GM23338 (cell line): Measurements from ENCODE around the gene TADA2A.

Experiments used
- CREB1 ChIP-seq: fragments of 250-450 bp; sonication (Bioruptor Pico); IDR thresholded peaks from 2 replicates; pipeline ENCODE4 v1.5.0; 2020; ENCODE audit warnings: low read depth, mild to moderate bottlenecking, moderate library complexity
- EZH2 ChIP-seq: fragments of 200-600 bp; sonication (generic); IDR thresholded peaks from one replicate; pipeline ENCODE4 v1.8.0; 2017; ENCODE audit warnings: antibody characterized with exemption, mild to moderate bottlenecking, low read depth; ENCODE audit not compliant: unreplicated experiment
- EZH2phosphoT487 ChIP-seq: fragments of 200-600 bp; sonication (generic); IDR thresholded peaks from one replicate; pipeline ENCODE4 v1.8.1; 2018; ENCODE audit warnings: antibody characterized with exemption; ENCODE audit not compliant: unreplicated experiment
- POLR2AphosphoS5 ChIP-seq: IDR thresholded peaks from 2 replicates; pipeline ENCODE4 v1.6.1; 2016; ENCODE audit warnings: antibody characterized with exemption, low read depth
- STAT1 ChIP-seq: IDR thresholded peaks from one replicate; pipeline ENCODE4 v1.6.1; 2016; ENCODE audit warnings: antibody characterized with exemption; ENCODE audit not compliant: unreplicated experiment
- ZNF114 ChIP-seq: fragments of 250-450 bp; sonication (Bioruptor Pico); IDR thresholded peaks from 2 replicates; pipeline ENCODE4 v1.5.0; 2020; ENCODE audit warnings: mild to moderate bottlenecking, moderate library complexity
- TF ChIP-seq, protein P1 (sequence below), 2 experiments: fragments of 200-600 bp in 1 of 2; sonication (generic) in 1 of 2; conservative IDR thresholded peaks; 2 replicates each; pipeline versions ENCODE4 v1.5.1 to v1.6.1; 2016 to 2017; ENCODE audit warnings: antibody characterized with exemption in 2 of 2, low read depth in 2 of 2, mild to moderate bottlenecking in 2 of 2, moderate library complexity in 1 of 2
- TF ChIP-seq, protein P2 (sequence below): IDR thresholded peaks from one replicate; pipeline ENCODE4 v1.6.1; 2018; ENCODE audit warnings: antibody characterized with exemption; ENCODE audit not compliant: unreplicated experiment
- TF ChIP-seq, protein P3 (sequence below): IDR thresholded peaks from 2 replicates; pipeline ENCODE4 v1.6.1; 2016; ENCODE audit warnings: antibody characterized with exemption

- TF ChIP-seq, protein P1, sequence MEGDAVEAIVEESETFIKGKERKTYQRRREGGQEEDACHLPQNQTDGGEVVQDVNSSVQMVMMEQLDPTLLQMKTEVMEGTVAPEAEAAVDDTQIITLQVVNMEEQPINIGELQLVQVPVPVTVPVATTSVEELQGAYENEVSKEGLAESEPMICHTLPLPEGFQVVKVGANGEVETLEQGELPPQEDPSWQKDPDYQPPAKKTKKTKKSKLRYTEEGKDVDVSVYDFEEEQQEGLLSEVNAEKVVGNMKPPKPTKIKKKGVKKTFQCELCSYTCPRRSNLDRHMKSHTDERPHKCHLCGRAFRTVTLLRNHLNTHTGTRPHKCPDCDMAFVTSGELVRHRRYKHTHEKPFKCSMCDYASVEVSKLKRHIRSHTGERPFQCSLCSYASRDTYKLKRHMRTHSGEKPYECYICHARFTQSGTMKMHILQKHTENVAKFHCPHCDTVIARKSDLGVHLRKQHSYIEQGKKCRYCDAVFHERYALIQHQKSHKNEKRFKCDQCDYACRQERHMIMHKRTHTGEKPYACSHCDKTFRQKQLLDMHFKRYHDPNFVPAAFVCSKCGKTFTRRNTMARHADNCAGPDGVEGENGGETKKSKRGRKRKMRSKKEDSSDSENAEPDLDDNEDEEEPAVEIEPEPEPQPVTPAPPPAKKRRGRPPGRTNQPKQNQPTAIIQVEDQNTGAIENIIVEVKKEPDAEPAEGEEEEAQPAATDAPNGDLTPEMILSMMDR (conservative IDR thresholded peaks at IDR 0.05; ENCODE audit: low read depth in 2 of 2) = no peak
- TF ChIP-seq, protein P2, sequence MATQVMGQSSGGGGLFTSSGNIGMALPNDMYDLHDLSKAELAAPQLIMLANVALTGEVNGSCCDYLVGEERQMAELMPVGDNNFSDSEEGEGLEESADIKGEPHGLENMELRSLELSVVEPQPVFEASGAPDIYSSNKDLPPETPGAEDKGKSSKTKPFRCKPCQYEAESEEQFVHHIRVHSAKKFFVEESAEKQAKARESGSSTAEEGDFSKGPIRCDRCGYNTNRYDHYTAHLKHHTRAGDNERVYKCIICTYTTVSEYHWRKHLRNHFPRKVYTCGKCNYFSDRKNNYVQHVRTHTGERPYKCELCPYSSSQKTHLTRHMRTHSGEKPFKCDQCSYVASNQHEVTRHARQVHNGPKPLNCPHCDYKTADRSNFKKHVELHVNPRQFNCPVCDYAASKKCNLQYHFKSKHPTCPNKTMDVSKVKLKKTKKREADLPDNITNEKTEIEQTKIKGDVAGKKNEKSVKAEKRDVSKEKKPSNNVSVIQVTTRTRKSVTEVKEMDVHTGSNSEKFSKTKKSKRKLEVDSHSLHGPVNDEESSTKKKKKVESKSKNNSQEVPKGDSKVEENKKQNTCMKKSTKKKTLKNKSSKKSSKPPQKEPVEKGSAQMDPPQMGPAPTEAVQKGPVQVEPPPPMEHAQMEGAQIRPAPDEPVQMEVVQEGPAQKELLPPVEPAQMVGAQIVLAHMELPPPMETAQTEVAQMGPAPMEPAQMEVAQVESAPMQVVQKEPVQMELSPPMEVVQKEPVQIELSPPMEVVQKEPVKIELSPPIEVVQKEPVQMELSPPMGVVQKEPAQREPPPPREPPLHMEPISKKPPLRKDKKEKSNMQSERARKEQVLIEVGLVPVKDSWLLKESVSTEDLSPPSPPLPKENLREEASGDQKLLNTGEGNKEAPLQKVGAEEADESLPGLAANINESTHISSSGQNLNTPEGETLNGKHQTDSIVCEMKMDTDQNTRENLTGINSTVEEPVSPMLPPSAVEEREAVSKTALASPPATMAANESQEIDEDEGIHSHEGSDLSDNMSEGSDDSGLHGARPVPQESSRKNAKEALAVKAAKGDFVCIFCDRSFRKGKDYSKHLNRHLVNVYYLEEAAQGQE = no peak
- TF ChIP-seq POLR2AphosphoS5 = no peak
- no peak for TF ChIP-seq EZH2
- TF ChIP-seq EZH2phosphoT487 = no peak
- no peak for TF ChIP-seq CREB1 (CRISPR knock-in tag)
- no peak for TF ChIP-seq ZNF114 (CRISPR knock-in tag)
- TF ChIP-seq STAT1 = no peak
- TF ChIP-seq, protein P3, sequence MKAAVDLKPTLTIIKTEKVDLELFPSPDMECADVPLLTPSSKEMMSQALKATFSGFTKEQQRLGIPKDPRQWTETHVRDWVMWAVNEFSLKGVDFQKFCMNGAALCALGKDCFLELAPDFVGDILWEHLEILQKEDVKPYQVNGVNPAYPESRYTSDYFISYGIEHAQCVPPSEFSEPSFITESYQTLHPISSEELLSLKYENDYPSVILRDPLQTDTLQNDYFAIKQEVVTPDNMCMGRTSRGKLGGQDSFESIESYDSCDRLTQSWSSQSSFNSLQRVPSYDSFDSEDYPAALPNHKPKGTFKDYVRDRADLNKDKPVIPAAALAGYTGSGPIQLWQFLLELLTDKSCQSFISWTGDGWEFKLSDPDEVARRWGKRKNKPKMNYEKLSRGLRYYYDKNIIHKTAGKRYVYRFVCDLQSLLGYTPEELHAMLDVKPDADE = no peak
Observed at GRCh38 chr17:37480427-37480826, 73.7 kb downstream of the TADA2A start.
